Measurements from ENCODE around the gene ARHGAP45. TPM values are rescaled to one million over a fixed set of nuclear protein-coding genes. Genes with fewer than 3 reads are reported as not detected.

ARHGAP45 gene
- total RNA-seq, 2 experiments from 2014 or later = 113 to 122 TPM

- peaks cover 47% of the 10 kb centered on the region for H3K36me3 Mint-ChIP-seq
- H3K4me3 Mint-ChIP-seq = no peak overlapping the region
- no peak for DNase-seq
- H3K9me3 Mint-ChIP-seq = peaks cover 19% of the 10 kb centered on the region
- no peaks in the 10 kb centered on the region for H3K27me3 Mint-ChIP-seq
- H3K27ac Mint-ChIP-seq = peak overlapping the region; percentile 10
- peaks cover 1% of the 10 kb centered on the region for H3K4me1 Mint-ChIP-seq
Observed at GRCh38 chr19:1058112-1058511, 8.9 kb upstream of the ARHGAP45 start.

GRCh38 chr19:1060689-1061088, 6.3 kb upstream of the ARHGAP45 start:
- H3K9me3 Mint-ChIP-seq = peaks cover 20% of the 10 kb centered on the region
- no peaks in the 10 kb centered on the region for H3K27me3 Mint-ChIP-seq
- H3K4me1 Mint-ChIP-seq = peaks cover 12% of the 10 kb centered on the region
- no peak for DNase-seq
- no peak overlapping the region for H3K27ac Mint-ChIP-seq
- no peak overlapping the region for H3K4me3 Mint-ChIP-seq
- H3K36me3 Mint-ChIP-seq = peaks cover 46% of the 10 kb centered on the region

GRCh38 chr19:1061987-1062386, 5.0 kb upstream of the ARHGAP45 start:
- Mint-ChIP-seq H3K4me3 (no peak overlapping the region), H3K36me3 (peaks cover 34% of the 10 kb centered on the region), H3K9me3 (peaks cover 11% of the 10 kb centered on the region), H3K27ac (no peak overlapping the region), H3K27me3 (no peaks in the 10 kb centered on the region), H3K4me1 (peaks cover 12% of the 10 kb centered on the region)
- DNase-seq = no peak

GRCh38 chr19:1062387-1063029, 4.5 kb upstream of the ARHGAP45 start:
- Mint-ChIP-seq H3K4me1 (peaks cover 11% of the 10 kb centered on the region), H3K36me3 (peaks cover 29% of the 10 kb centered on the region), H3K27ac (no peak overlapping the region), H3K9me3 (peaks cover 7% of the 10 kb centered on the region), H3K27me3 (no peaks in the 10 kb centered on the region), H3K4me3 (no peak overlapping the region)
- no peak for DNase-seq

- H3K4me1 Mint-ChIP-seq = peaks cover 11% of the 10 kb centered on the region
- H3K9me3 Mint-ChIP-seq = peaks cover 2% of the 10 kb centered on the region
- no peak overlapping the region for H3K4me3 Mint-ChIP-seq
- H3K27me3 Mint-ChIP-seq = no peaks in the 10 kb centered on the region
- no peak overlapping the region for H3K27ac Mint-ChIP-seq
- DNase-seq = peak; percentile 66
- H3K36me3 Mint-ChIP-seq = peaks cover 21% of the 10 kb centered on the region
Observed at GRCh38 chr19:1063030-1063908, 3.7 kb upstream of the ARHGAP45 start.

GRCh38 chr19:1063909-1064660, 2.9 kb upstream of the ARHGAP45 start:
- Mint-ChIP-seq H3K27ac (no peak overlapping the region), H3K36me3 (peaks cover 24% of the 10 kb centered on the region), H3K9me3 (peaks cover 2% of the 10 kb centered on the region), H3K4me3 (no peak overlapping the region), H3K4me1 (peaks cover 17% of the 10 kb centered on the region), H3K27me3 (no peaks in the 10 kb centered on the region)
- no peak for DNase-seq

- Mint-ChIP-seq H3K4me3 (peak overlapping the region; percentile 32), H3K27ac (no peak overlapping the region), H3K4me1 (peaks cover 21% of the 10 kb centered on the region), H3K27me3 (no peaks in the 10 kb centered on the region), H3K9me3 (peaks cover 2% of the 10 kb centered on the region), H3K36me3 (peaks cover 26% of the 10 kb centered on the region)
- DNase-seq = peak; percentile 83
Observed at GRCh38 chr19:1064661-1065605, 2.0 kb upstream of the ARHGAP45 start.

- DNase-seq = no peak
- no peak overlapping the region for H3K27ac Mint-ChIP-seq
- H3K4me1 Mint-ChIP-seq = peaks cover 24% of the 10 kb centered on the region
- no peaks in the 10 kb centered on the region for H3K27me3 Mint-ChIP-seq
- H3K9me3 Mint-ChIP-seq = peaks cover 2% of the 10 kb centered on the region
- H3K4me3 Mint-ChIP-seq = peak overlapping the region; percentile 22
- H3K36me3 Mint-ChIP-seq = peaks cover 29% of the 10 kb centered on the region
Observed at GRCh38 chr19:1065606-1066109, 1.3 kb upstream of the ARHGAP45 start.

GRCh38 chr19:1066251-1066747, 668 bp upstream of the ARHGAP45 start:
- Mint-ChIP-seq H3K36me3 (peaks cover 29% of the 10 kb centered on the region), H3K4me3 (peak overlapping the region; percentile 62), H3K9me3 (peaks cover 2% of the 10 kb centered on the region), H3K27ac (no peak overlapping the region), H3K27me3 (no peaks in the 10 kb centered on the region), H3K4me1 (peaks cover 24% of the 10 kb centered on the region)
- DNase-seq = no peak

GRCh38 chr19:1067341-1067957, 482 bp downstream of the ARHGAP45 start:
- Mint-ChIP-seq H3K9me3 (peaks cover 2% of the 10 kb centered on the region), H3K27me3 (no peaks in the 10 kb centered on the region), H3K27ac (peak overlapping the region; percentile 97), H3K4me1 (peaks cover 33% of the 10 kb centered on the region), H3K4me3 (peak overlapping the region; percentile 94), H3K36me3 (peaks cover 33% of the 10 kb centered on the region)
- peak; percentile 81 for DNase-seq

GRCh38 chr19:1068009-1069001, 1.3 kb downstream of the ARHGAP45 start:
- H3K27me3 Mint-ChIP-seq = no peaks in the 10 kb centered on the region
- H3K4me3 Mint-ChIP-seq = peak overlapping the region; percentile 94
- DNase-seq = peak; percentile 68
- peaks cover 38% of the 10 kb centered on the region for H3K36me3 Mint-ChIP-seq
- peaks cover 2% of the 10 kb centered on the region for H3K9me3 Mint-ChIP-seq
- peak overlapping the region; percentile 97 for H3K27ac Mint-ChIP-seq
- peaks cover 36% of the 10 kb centered on the region for H3K4me1 Mint-ChIP-seq

GRCh38 chr19:1069009-1069779, 2.2 kb downstream of the ARHGAP45 start:
- peaks cover 37% of the 10 kb centered on the region for H3K36me3 Mint-ChIP-seq
- peaks cover 39% of the 10 kb centered on the region for H3K4me1 Mint-ChIP-seq
- peak overlapping the region; percentile 94 for H3K4me3 Mint-ChIP-seq

More at GRCh38 chr19:1069009-1069779, 2.2 kb downstream of the ARHGAP45 start:
- H3K9me3 Mint-ChIP-seq = peaks cover 2% of the 10 kb centered on the region
- H3K27ac Mint-ChIP-seq = peak overlapping the region; percentile 97
- DNase-seq = peak; percentile 65
- H3K27me3 Mint-ChIP-seq = no peaks in the 10 kb centered on the region

Data from activated naive CD8-positive, alpha-beta T cell treated with anti-CD3 and anti-CD28 coated beads for 36 hours (primary cell).